ENCODE data around the gene MLF1. TPM values are rescaled to one million over a fixed set of nuclear protein-coding genes. Genes with fewer than 3 reads are reported as not detected.

Gene MLF1
- total RNA-seq, 2 experiments from 2014 or later, result 13.7 to 14.7 TPM

DNA sequence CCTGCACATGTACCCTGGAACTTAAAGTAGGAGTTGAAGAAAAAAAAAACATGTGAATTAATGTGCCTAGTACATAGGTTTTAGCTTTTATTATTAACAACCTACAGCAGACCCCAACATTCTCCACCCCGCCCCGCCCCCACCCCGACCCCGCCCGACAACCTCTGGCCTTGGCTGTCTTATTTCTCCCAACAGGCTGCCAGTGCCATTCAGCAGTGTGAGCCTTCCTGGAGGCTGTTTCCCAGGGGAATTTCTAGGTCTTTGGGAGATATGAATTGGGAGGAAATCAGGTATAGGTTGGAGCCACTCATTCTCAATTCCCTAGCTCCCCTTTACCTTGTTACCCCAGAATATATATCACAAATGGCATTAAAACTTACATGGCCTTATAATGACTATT, 8.3 kb upstream of the MLF1 start:
- H3K27me3 Mint-ChIP-seq, result peaks cover 33% of the 10 kb centered on the region
- CTCF ChIA-PET, result interaction anchor here (1.3 kb wide), 1 partner anchor 18 kb away, joined by 4 read pairs; no protein-coding TSS in a partner anchor

DNA sequence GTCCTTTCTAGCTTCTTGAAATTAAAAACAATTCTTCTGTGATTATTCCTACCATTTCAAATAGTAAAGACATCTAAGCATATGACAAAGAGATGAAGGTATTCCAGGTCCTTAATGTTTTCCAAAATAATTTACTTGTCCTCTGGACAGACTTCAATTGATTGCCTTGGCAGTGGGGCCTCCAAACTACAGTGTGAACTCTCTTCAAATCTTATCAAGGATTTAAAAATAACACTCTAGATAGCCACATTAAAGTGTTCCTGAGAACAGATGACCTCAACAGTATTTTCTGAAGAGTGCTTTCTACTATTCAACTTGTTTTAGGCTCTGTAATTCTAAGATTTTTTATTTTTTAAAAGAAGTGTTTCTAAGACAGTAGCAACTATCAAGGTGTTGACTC, 7.9 kb upstream of the MLF1 start:
- intact Hi-C loops (cut with DNase I, micrococcal nuclease), result no loop called here
- CTCF ChIA-PET, result no interaction called here
- no peaks in the 10 kb centered on the region for H3K4me1 ChIP-seq (ENCODE audit: insufficient read depth, low read length)
- DNase-seq (no peak), ATAC-seq (ENCODE audit: poor library complexity) (no peak)
- H3K36me3 Mint-ChIP-seq (ENCODE audit: low read depth), result no peaks in the 10 kb centered on the region
- POLR2A ChIA-PET, result no interaction called here
- H3K27me3 ChIP-seq (ENCODE audit: control insufficient read depth in 1 of 2, insufficient read depth in 2 of 2, low read length in 2 of 2), result peaks cover 0 to 6% of the 10 kb centered on the region in 2 experiments
- TF ChIP-seq, protein P1, sequence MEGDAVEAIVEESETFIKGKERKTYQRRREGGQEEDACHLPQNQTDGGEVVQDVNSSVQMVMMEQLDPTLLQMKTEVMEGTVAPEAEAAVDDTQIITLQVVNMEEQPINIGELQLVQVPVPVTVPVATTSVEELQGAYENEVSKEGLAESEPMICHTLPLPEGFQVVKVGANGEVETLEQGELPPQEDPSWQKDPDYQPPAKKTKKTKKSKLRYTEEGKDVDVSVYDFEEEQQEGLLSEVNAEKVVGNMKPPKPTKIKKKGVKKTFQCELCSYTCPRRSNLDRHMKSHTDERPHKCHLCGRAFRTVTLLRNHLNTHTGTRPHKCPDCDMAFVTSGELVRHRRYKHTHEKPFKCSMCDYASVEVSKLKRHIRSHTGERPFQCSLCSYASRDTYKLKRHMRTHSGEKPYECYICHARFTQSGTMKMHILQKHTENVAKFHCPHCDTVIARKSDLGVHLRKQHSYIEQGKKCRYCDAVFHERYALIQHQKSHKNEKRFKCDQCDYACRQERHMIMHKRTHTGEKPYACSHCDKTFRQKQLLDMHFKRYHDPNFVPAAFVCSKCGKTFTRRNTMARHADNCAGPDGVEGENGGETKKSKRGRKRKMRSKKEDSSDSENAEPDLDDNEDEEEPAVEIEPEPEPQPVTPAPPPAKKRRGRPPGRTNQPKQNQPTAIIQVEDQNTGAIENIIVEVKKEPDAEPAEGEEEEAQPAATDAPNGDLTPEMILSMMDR (IDR thresholded peaks at IDR 0.05), result no peak
- H3K4me1 Mint-ChIP-seq (ENCODE audit: low read depth), result no peaks in the 10 kb centered on the region
- H3K27me3 Mint-ChIP-seq, result peaks cover 35% of the 10 kb centered on the region
- H3K27ac ChIP-seq (ENCODE audit: low read depth in 1 of 2, low read length in 2 of 2), result no peak overlapping the region
- H3K4me3 ChIP-seq (ENCODE audit: low read length), result no peak overlapping the region
- H3K4me3 Mint-ChIP-seq, result no peak overlapping the region
- no peak overlapping the region for H3K27ac Mint-ChIP-seq
- no peaks in the 10 kb centered on the region for H3K36me3 ChIP-seq (ENCODE audit: insufficient read depth, low read length)
- H3K9me3 Mint-ChIP-seq, result peaks cover 3% of the 10 kb centered on the region
- H3K9me3 ChIP-seq (ENCODE audit: control insufficient read depth in 1 of 2, insufficient read depth in 1 of 2, low read length in 2 of 2), result peaks cover 0 to 6% of the 10 kb centered on the region in 2 experiments

More for the DNA sequence above, 8.3 kb upstream of the MLF1 start:
- Histone ChIP-seq H3K27ac (ENCODE audit: low read depth in 1 of 2, low read length in 2 of 2) (no peak overlapping the region), H3K4me3 (ENCODE audit: low read length) (no peak overlapping the region), H3K9me3 (ENCODE audit: control insufficient read depth in 1 of 2, insufficient read depth in 1 of 2, low read length in 2 of 2) (peaks cover 0 to 6% of the 10 kb centered on the region in 2 experiments), H3K36me3 (ENCODE audit: insufficient read depth, low read length) (no peaks in the 10 kb centered on the region), H3K27me3 (ENCODE audit: control insufficient read depth in 1 of 2, insufficient read depth in 2 of 2, low read length in 2 of 2) (peaks cover 0 to 6% of the 10 kb centered on the region in 2 experiments), H3K4me1 (ENCODE audit: insufficient read depth, low read length) (no peaks in the 10 kb centered on the region)
- ATAC-seq (ENCODE audit: poor library complexity) (no peak), DNase-seq (no peak)
- no peaks in the 10 kb centered on the region for H3K36me3 Mint-ChIP-seq (ENCODE audit: low read depth)
- H3K27ac Mint-ChIP-seq, result no peak overlapping the region
- intact Hi-C loops (cut with DNase I, micrococcal nuclease), result no loop called here
- POLR2A ChIA-PET, result no interaction called here
- peaks cover 3% of the 10 kb centered on the region for H3K9me3 Mint-ChIP-seq
- no peak overlapping the region for H3K4me3 Mint-ChIP-seq
- no peaks in the 10 kb centered on the region for H3K4me1 Mint-ChIP-seq (ENCODE audit: low read depth)
- TF ChIP-seq, protein P1 (IDR thresholded peaks at IDR 0.05), result no peak

- TF ChIP-seq, protein P1 (IDR thresholded peaks at IDR 0.05), result no peak
- H3K36me3 ChIP-seq (ENCODE audit: insufficient read depth, low read length), result no peaks in the 10 kb centered on the region
- no peak overlapping the region for H3K27ac ChIP-seq (ENCODE audit: low read depth in 1 of 2, low read length in 2 of 2)
- no peaks in the 10 kb centered on the region for H3K4me1 ChIP-seq (ENCODE audit: insufficient read depth, low read length)
- ChIA-PET CTCF (interaction anchor here (0.7 kb wide), 1 partner anchor 1043 kb away, joined by 4 read pairs; no protein-coding TSS in a partner anchor), POLR2A (no interaction called here)
- H3K4me1 Mint-ChIP-seq (ENCODE audit: low read depth), result no peaks in the 10 kb centered on the region
- no peak overlapping the region for H3K27ac Mint-ChIP-seq
- peaks cover 0 to 6% of the 10 kb centered on the region in 2 experiments for H3K9me3 ChIP-seq (ENCODE audit: control insufficient read depth in 1 of 2, insufficient read depth in 1 of 2, low read length in 2 of 2)
- no peak for DNase-seq
- H3K36me3 Mint-ChIP-seq (ENCODE audit: low read depth), result no peaks in the 10 kb centered on the region
- no peak overlapping the region for H3K4me3 Mint-ChIP-seq
- ATAC-seq (ENCODE audit: poor library complexity), result no peak
- peaks cover 5 to 7% of the 10 kb centered on the region in 2 experiments for H3K27me3 ChIP-seq (ENCODE audit: control insufficient read depth in 1 of 2, insufficient read depth in 2 of 2, low read length in 2 of 2)
- H3K4me3 ChIP-seq (ENCODE audit: low read length), result no peak overlapping the region
- peaks cover 42% of the 10 kb centered on the region for H3K27me3 Mint-ChIP-seq
- intact Hi-C loops (cut with DNase I, micrococcal nuclease), result no loop called here
- H3K9me3 Mint-ChIP-seq, result peaks cover 3% of the 10 kb centered on the region
Measured at GRCh38 chr3:158565076-158565475, 5.9 kb upstream of the MLF1 start.
